GM21515 (cell line): ENCODE results near the gene ZMYND11.
"Not testable (repeated sequence)": the region's sequence is repeated elsewhere in the genome, so short reads cannot be mapped to it uniquely, and the experiment has no call there.

ENCODE experiments used
- ATAC-seq: cut with Tn5 transposase; IDR thresholded peaks from one replicate; pipeline ENCODE4 v1.9.1; 2021; ENCODE audit not compliant: unreplicated experiment

Gene ZMYND11

GRCh38 chr10:241966-242643 lies 106.8 kb downstream of the ZMYND11 start:
- ATAC-seq: no peak

GRCh38 chr10:244227-244626 lies 109.0 kb downstream of the ZMYND11 start:
- ATAC-seq: no peak

- ATAC-seq: no peak
Observed at GRCh38 chr10:246431-246830, 111.2 kb downstream of the ZMYND11 start.

- no peak for ATAC-seq
Observed at GRCh38 chr10:247480-247879, 112.2 kb downstream of the ZMYND11 start.

GRCh38 chr10:248307-248706 lies 113.1 kb downstream of the ZMYND11 start:
- ATAC-seq: no peak

- no peak for ATAC-seq
Observed at GRCh38 chr10:251982-252582, 116.8 kb downstream of the ZMYND11 start.

- no peak for ATAC-seq
Observed at GRCh38 chr10:260819-261429, 125.7 kb downstream of the ZMYND11 start.

- not testable (repeated sequence) for ATAC-seq
Observed at GRCh38 chr10:264160-265073, 129.2 kb downstream of the ZMYND11 start.

GRCh38 chr10:265074-265440 lies 129.8 kb downstream of the ZMYND11 start:
- not testable (repeated sequence) for ATAC-seq

- not testable (repeated sequence) for ATAC-seq
Observed at GRCh38 chr10:265816-266588, 130.7 kb downstream of the ZMYND11 start.

- no peak for ATAC-seq
Observed at GRCh38 chr10:266974-267425, 131.7 kb downstream of the ZMYND11 start.

GRCh38 chr10:267705-268104 lies 132.4 kb downstream of the ZMYND11 start:
- no peak for ATAC-seq

GRCh38 chr10:269440-270074 lies 134.3 kb downstream of the ZMYND11 start:
- ATAC-seq: no peak

- no peak for ATAC-seq
Observed at GRCh38 chr10:271201-271600, 135.9 kb downstream of the ZMYND11 start.

GRCh38 chr10:271722-272121 lies 136.5 kb downstream of the ZMYND11 start:
- no peak for ATAC-seq

- ATAC-seq: no peak
Observed at GRCh38 chr10:273088-273487, 137.8 kb downstream of the ZMYND11 start.

GRCh38 chr10:274866-275265 lies 139.6 kb downstream of the ZMYND11 start:
- no peak for ATAC-seq

- no peak for ATAC-seq
Observed at GRCh38 chr10:275680-276079, 140.4 kb downstream of the ZMYND11 start.

- no peak for ATAC-seq
Observed at GRCh38 chr10:277963-278362, 142.7 kb downstream of the ZMYND11 start.

GRCh38 chr10:278707-279106 lies 143.5 kb downstream of the ZMYND11 start:
- ATAC-seq: no peak
